Kidney glomerular epithelial cell (primary cell): Measurements from ENCODE around the gene GLT8D1.
A peak's percentile ranks its signal among the peaks of the same experiment; 100 is the strongest.

Experiments
- DNase-seq: peaks from one replicate; lab custom pipeline; 2025; lab: John Stamatoyannopoulos, UW

Gene GLT8D1

DNA sequence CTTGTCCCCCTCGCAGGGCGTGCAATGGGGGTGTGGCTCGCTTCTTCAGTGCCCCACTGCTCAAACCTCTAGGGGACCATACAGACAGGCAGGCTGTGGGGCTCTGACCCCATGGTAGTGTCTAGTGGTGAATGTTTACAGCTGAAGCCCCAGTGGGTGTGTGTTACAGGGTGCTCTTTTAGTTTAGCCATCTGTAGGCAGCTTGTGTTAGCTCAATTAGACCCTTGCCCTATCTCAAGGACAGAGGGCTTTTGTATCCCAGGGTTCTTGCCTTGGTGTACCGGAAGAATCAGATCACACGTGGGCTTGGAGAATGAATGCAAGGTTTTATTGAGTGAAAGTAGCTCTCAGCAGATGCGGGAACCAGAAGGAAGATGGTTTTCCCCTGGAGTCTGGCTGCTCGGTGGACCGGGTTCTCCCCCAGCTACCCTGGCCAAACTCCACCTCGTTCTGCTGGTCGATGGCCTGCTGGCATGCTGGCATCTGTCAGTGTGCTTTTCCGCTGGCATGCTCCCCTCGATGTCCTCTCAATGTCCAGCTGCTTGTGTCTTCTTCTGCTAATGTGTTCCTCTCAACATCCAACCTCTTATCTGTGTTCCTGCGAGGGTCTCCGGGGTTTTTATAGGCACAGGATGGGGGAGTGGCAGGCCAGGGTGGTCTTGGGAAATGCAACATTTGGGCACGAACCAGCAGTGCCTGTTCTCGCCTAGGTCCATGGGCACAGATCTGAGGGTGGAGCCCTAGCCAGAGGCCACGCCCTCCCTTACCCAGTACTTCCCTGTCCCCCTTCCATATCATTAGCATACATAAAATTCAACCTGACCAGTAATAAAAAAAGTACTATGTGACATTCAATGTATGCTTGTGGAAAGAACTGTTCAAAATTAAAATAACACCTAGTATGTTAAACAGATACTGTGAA, 7.0 kb upstream of the GLT8D1 start:
- no peak for DNase-seq

DNA sequence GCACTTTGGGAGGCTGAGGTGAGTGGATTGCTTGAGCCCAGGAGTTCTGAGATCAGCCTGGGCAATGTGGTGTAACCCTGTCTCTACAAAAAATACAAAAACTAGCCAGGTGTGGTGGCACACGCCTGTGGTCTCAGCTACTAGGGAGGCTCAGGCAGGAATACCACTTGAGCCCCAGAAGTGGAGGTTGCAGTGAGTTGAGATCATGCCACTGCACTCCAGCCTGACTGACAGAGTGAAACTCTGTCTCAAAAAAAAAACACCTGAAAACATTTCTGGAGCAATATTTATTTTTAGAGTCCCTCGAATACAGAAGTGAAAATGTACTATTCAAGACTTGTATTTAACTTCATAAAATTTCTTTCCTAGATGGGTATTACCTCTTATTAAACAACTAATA, 4.9 kb upstream of the GLT8D1 start:
- no peak for DNase-seq

DNA sequence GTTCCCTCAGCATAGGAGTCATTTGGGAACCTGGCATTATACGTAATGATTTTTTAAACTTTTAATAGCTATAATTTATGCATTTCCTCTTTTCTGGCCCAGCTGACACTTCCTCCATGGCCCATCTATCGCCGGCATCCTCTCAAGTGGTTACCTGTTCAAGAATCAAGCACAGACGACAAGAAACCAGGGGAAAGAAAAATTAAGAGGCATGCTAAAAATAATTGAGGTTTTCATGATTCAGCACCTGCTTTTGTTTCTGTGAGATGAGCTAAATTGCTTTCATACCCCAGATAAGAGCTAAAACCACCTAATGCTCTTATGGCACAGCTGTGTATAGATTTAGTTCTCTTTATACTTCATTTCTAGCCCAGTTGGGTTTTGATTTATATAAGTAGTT, 2.0 kb upstream of the GLT8D1 start:
- no peak for DNase-seq

DNA sequence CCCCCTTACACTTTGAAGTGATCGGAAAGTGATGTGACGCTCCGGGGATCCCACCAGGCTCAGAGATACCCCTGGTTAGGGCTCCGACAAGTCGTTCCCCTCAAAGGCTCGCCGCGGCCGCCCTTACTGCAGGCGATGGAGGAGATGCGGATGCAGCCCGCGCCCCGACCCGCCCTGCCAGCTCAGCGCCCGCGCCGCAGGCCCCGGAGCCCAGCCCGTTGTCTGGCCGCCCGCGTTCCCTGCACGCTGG, 228 bp downstream of the GLT8D1 start:
- DNase-seq, result no peak

DNA sequence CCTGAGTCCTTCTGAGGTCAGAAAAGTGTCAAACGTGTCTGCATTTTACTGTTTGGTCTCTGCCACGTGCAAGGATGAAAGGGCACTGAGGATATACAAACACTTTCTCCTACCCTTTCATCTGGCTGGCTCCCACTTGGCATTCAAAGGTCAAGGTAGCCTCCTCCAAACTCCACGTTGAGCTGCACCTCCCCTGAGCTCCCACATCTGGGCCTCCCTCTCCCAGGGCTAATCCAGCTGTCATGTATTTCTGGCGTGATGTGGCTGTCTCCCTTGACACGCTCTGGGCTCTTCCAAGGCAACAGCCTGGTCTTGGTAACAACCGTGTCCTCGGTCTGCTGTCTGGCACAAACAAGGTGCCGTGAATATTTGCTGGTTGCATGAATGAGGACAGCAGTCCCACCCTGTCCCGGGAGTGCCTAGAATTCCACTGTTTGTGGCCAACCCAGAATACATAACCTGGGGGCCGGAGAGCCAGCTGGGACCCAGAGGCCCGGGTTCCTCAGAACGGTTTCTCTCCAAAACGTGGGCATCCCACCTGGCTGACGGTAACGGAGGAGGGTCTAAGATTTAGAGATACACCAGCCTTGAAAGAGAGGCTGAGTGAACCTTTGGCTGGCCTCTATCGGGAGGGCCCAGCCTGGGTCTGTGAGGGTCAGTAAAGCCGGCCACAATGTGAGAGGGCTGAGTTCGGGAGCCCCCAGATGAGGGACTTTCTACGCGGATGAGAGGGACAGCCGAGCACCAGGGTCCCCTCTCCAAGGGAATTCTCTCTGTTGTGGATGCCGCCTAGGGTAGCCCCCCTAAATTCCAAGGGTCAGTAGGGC, 767 bp downstream of the GLT8D1 start:
- peak; percentile 14 for DNase-seq

DNA sequence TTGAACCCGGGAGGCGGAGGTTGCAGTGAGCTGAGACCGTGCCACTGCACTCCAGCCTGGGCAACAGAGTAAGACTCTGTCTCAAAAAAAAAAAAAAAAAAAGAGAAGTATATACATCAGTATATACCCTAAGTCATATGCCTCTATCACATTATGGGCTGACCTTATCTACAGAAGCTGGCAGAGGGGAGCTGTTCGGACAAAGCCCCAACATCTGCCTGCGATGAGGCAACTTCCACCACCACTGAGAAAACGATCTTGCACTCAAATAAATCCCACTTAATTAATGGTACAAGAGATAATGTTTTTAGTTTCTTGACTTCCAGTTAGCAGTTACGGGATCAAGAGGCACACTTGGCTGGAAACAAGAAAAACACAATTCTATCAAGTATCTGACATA, 2.2 kb downstream of the GLT8D1 start:
- no peak for DNase-seq

DNA sequence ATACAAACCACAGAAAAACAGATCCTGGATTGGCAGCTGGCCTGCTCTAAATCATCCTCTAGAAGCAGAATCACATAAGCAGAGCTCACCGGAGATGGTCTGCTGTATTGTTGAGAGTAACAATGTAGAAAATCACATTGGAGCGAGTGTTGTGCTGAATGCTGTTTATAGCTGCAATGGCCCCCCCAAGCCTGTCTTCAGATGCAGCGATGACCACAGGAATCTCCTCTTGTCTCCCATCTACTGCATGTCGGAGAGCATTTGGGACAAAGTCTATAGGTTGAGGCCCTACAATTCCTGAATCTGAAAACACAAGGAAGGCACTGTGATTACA, 8.0 kb downstream of the GLT8D1 start:
- no peak for DNase-seq

DNA sequence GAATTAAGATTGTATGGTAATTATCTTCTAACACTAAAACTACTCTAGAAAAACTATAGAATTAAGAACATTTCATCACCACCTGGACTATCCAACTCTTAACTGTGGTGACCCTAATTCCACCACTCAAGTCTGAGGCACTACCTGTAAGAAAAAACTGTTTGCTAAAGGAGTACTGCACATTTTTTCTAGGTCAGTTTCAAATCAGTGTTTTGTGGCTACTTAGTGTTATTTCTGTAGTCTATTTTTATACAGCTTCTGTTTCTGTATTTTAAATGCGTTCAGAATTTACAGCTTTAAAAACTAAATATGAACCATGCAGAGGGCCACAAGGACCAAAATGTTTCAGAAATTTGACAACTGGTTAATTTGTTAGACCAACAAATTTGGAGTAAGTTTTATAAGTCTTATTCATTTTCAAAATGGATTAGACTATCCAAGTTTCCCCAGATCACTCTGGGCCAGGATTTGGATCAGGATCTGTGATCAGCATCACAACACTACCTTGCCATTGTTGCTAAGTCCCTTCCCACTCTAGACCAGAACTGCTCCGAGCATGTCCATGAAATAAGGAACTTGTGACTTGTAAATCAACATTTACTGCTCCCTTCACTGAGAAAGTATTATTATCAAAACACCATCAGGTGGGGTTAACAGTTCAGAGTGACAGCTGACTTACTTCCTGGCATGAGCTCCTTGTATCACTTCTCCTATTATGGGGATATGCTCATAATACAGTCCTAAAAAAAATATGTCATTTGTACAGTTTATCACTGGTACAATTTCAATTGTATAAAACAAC, 8.6 kb downstream of the GLT8D1 start:
- DNase-seq, result no peak

DNA sequence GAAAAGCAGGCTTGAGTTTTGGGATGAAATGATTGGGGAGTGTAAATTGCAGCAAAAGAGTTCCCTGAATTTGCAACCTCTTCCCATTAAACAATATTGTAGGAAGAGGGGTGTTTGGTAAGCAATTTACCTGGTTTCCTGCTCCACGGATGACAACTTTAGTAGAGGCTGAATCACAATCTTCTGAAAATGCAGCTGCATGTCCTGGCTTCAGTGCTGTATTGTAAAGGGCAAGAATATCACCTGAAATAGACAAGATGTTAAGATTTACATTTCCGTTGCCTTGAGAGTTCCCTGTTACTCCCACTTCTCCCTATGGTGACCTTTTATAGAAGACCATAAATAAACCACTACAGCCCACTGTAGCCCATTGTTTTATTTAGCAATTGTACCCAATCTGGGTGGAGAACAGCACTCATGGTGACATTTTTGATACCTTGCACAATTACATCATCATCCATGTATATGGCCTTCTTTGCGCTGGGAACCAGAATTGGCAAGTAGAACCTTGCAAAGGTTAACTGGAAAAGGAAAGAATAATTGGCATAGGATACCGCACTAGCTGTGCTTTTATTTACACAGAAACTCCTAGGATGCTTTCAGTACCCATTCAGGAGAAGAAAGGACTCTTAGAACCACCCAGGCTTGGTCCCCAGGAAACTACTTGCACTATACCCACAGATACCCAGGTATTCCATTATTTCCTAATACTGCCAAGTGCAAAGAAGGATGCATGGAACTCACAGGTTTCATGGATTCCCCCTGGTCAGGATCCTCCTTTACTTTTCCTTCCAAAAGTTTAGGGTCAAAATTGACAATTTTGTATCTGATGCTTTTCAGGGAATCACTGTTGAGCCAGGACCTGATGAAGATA, 9.6 kb downstream of the GLT8D1 start:
- DNase-seq, result no peak

DNA sequence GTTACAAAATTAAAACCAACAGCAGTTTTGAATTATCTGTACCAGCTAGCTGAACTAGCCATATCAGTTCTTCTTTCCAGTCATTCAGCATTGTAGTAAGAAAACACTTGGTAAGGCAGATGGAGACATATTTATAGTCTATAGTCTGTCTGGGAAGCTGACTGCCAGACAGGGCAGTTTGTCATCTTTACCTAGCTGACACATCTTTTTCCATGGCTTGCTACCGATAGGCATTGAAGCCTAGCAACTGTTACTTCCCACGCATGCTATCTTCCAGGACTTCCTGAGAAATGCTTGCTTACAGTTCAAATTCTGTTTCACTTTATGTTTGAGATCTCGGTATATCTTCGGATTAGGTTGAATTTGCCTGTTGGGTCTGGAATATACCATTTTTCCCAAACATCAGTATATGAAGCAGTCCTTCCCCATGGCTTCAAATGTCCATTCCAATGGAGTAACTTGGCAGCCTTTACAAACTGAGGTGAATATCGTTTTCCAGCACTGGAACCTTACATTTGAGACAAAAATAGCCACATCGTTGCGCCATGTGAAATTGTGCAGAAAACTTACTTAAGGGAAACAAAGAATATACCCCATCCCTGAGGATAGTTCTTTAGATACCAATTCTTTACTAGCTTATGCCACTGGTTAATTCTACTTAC, 10.9 kb downstream of the GLT8D1 start:
- DNase-seq, result peak; percentile 27

DNA sequence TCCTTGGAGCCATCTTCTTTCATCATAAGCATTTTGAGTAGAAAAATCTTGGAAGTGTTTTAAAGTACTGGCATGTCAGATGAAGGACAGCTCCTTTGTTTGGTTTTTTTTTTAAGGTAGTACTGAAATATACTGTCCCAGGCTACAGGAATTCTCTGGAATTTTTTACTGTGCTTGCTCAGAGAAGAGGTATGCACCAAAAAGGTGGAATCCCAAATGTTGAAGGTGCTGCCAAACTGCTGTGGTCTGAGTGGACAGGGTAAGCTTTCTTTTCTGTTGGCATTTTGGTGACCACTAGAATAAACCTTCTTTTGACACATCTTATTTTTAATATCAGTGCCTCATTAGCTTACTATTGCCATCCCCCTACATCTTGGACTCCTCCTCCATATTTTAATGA, 12.5 kb downstream of the GLT8D1 start:
- DNase-seq, result no peak

DNA sequence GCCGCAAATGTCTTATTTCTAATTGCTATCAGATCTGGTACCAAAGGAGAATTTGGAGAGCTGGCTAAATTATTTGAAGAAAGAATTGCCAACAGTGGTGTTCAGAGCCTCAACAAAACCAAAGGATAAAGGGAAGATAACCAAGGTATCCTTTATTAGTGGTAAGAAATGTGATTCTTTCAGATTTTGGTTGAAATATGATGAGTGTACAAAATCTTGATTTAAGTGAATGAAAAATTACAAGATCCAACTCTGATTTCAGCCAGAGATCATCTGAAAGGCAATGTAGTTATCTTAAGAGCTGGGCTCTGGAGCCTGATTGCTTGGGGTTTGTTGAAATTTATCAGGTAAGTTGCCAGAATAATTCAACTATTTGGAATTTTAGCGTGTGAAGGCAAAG, 15.0 kb downstream of the GLT8D1 start:
- DNase-seq, result no peak

DNA sequence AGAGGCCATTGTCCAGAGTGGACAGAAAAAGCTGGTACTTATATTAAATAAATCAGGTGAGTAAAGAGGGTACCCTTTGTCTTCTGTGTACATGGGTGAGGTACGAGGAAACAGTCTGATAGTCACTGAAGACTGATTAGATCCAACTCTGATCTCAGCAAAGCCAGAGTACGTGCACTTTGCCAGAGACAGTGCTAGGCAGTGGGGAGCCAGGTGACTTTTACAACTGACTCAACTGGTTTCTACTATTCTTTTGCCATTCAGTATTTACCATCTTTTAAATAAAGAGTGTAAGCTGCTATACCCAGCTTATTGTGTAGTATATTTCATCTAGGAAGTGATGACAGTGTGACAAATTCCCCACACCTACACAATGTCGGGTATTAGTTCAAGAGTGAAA, 16.4 kb downstream of the GLT8D1 start:
- DNase-seq, result no peak

DNA sequence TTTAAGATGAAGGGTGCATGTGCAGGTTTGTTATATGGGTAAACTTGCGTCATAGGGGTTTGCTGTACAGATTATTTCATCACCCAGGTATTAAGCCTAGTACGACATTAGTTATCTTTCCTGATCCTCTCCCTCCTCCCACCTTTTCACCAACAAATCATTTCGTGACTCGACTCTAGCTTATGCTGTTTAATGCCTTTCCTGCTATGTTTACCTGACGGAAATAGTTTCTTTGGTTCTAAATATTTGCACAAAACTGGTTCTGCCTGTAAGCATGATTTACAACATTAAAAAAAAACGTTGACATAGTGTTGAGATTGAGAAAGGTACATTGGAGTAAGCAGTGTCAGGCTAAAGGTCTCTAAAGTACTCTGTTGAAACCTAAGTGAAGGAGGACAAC, 17.3 kb downstream of the GLT8D1 start:
- no peak for DNase-seq

DNA sequence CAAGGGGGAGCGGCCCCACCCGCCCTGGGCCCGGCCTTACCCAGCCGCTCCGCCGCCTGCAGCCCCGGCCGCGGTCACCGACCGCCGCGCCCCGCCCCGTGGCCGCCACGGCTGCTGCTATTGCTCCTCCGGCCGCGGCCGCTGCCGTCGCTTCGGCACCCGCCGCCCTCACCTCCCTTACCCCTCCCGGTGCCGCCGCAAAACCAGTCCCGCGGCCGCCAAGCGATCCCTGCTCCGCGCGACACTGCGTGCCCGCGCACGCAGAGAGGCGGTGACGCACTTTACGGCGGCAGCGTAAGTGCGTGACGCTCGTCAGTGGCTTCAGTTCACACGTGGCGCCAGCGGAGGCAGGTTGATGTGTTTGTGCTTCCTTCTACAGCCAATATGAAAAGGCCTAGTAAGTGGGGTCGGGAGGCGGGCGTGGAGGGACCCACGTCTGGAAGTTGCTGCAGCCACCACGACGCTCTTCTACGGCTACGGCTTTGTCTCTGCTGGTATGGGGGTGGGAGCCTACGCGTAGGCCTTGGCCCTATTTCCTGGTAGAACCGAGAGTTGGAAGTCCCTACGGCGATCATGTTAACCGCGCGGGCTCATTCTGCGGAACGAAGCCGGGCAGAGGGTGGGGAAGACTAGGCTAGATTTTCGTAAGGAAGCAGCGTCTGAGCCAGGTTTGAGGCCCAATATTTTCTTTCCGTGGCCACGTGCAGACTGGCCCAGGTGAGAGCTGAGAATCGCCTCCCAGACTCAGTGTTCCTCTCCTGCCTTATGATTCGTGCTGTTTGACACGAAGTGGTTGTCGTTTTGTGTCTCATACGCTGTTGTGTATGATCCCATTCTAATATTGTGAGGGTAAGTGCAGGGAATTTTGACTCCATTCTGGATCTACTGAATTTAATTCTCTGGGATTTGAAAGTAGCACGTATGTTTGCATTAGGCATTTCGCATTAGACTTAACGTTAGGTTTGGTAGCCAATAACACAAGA, 19.6 kb downstream of the GLT8D1 start, which contains the start of the genes GNL3 and PBRM1:
GNL3 (plus strand) TSS at position 324 of the 983 bp plus-strand sequence; CDS start at position 385, 61 bp downstream.
PBRM1 (minus strand) TSS at position 205 of the 983 bp plus-strand sequence.
- DNase-seq, result peak; percentile 90

DNA sequence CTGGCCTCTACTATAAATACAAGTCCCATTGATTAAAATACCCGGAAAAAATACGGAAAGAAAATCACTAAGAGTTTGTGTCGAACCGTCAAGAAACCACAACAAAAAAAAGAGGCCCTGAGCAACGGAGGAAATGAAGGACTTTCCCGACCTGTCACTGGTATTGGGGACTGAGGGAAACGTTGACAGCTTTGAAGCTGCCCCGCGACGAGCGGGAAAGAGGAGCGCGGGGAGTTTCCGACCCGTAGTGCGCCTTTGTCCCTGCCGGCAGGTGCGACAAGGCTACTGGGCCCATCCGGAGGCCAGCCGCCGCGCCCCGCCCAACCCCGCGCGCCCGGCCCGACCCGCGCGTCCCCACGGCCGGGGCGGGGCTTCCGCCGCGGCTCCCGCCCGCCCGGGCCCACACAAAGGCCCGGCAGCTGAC, 20.3 kb downstream of the GLT8D1 start:
- peak; percentile 59 for DNase-seq

DNA sequence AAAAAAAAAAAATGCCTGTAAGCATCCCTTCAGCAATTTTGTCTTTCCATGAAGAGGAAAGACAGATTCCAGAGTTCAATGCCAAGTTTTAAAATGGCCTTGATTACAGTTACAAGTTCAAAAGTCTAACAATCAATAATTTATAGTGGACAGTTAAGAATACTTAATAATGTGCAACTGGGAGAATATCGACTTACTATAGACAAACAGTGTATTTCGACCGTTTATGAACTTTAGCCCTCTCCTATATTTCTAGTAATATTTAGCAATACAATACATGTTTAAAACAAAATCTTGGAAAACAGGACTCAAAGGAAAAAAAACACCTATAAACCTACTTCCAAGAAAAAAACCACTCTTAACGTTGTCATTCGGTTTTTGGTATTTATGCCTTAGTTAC, 21.4 kb downstream of the GLT8D1 start:
- DNase-seq, result no peak

DNA sequence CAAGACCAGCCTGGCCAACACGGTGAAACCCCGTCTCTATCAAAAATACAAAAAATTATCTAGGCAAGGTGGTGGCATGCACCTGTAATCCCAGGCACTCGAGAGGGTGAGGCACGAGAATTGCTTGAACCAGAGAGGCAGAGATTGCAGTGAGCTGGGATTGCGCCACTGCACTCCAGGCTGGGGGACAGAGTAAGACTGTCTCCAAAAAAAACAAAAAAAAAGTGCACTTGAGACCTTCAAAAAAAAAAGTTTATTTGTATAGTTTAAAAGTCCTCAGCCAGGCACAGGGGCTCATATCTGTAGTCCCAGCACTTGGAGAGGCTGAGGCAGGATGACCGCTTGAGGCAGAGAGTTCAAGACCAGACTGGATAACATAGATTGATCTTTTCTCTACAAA, 22.0 kb downstream of the GLT8D1 start:
- DNase-seq, result no peak

DNA sequence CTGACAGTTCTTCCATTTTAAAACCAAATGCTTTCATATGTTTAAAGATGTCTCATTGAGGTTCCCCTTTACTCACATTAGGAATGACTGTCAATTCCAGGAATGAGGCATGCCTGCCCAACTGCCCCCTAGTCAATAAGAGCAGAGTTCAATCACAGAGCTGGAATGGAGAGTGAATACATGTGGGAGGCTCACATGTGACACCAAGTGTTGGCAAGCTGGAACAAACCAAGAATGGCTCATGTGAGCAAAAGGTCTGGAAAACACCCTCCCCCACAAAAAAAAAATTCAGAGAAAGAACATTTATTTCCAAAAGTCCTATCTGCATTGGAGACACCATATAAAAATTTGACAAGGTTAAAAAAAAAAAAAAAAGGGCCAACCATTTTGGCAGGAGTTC, 23.6 kb downstream of the GLT8D1 start:
- DNase-seq, result peak; percentile 39

DNA sequence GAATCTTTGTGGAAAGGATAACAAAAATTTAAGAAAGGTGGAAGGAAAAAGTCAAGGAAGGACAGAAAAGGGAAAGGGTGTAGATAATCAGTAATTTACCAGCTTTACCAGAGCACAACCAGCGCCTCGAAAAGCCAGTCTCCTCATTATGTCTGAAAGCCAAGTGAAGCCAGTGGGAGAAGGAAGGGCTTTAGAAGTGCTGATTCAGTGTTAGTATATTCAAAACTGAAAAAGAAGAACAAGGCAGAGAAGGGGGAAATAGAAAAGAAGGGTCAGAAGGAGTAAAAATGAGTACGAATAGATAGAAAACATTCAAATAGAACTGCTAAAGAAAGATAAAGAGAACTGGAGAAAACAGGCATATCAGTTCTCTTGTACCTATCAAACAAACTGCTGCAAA, 24.0 kb downstream of the GLT8D1 start:
- DNase-seq, result no peak
